Activated naive CD8-positive, alpha-beta T cell treated with anti-CD3 and anti-CD28 coated beads, Interleukin-2, amount 50 U/mL, for 24 hours (primary cell): ENCODE data around the gene FOXL2.
A peak's percentile ranks its signal among the peaks of the same experiment; 100 is the strongest.
"Not testable (repeated sequence)": the region's sequence is repeated elsewhere in the genome, so short reads cannot be mapped to it uniquely, and the experiment has no call there.

Experiments
- ATAC-seq: fragments of 150-1000 bp; cut with Tn5 transposase; one replicate; pipeline ENCODE4 v1.10.0; 2021
- DNase-seq: peaks from one replicate; pipeline ENCODE4 v3.0.0; 2021
- H3K27ac Mint-ChIP-seq: one replicate; pipeline ENCODE4 v1.8.0; 2021; ENCODE audit warnings: mild to moderate bottlenecking, mixed read lengths
- H3K27me3 Mint-ChIP-seq: one replicate; pipeline ENCODE4 v1.8.0; 2021; ENCODE audit warnings: mixed read lengths
- H3K36me3 Mint-ChIP-seq: one replicate; pipeline ENCODE4 v1.8.0; 2021; ENCODE audit warnings: low read depth, mixed read lengths
- H3K4me1 Mint-ChIP-seq: one replicate; pipeline ENCODE4 v1.8.0; 2021; ENCODE audit warnings: mixed read lengths
- H3K4me3 Mint-ChIP-seq: one replicate; pipeline ENCODE4 v1.8.0; 2021; ENCODE audit warnings: mild to moderate bottlenecking, moderate library complexity, mixed read lengths
- H3K9me3 Mint-ChIP-seq: one replicate; pipeline ENCODE4 v1.8.0; 2021; ENCODE audit warnings: mixed read lengths

Gene FOXL2

DNA sequence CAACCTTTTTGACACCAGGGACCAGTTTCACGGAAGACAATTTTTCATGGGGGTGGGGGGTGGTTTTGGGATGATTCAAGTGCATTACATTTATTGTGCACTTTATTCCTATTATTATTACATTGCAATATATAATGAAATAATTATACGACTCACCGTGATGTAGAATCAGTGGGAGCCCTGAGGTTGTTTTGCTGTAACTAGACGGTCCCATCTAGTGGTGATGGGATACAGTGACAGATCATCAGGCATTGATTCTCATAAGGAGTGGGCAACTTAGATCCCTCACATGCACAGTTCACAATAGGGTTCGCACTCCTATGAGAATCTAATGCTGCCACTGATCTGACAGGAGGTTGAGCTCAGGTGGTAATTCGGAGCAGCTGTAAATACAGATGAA, 24.5 kb downstream of the FOXL2 start:
- DNase-seq, H3K27ac Mint-ChIP-seq, H3K4me1 Mint-ChIP-seq, ATAC-seq, H3K36me3 Mint-ChIP-seq, H3K9me3 Mint-ChIP-seq, H3K4me3 Mint-ChIP-seq, H3K27me3 Mint-ChIP-seq: not testable (repeated sequence)

DNA sequence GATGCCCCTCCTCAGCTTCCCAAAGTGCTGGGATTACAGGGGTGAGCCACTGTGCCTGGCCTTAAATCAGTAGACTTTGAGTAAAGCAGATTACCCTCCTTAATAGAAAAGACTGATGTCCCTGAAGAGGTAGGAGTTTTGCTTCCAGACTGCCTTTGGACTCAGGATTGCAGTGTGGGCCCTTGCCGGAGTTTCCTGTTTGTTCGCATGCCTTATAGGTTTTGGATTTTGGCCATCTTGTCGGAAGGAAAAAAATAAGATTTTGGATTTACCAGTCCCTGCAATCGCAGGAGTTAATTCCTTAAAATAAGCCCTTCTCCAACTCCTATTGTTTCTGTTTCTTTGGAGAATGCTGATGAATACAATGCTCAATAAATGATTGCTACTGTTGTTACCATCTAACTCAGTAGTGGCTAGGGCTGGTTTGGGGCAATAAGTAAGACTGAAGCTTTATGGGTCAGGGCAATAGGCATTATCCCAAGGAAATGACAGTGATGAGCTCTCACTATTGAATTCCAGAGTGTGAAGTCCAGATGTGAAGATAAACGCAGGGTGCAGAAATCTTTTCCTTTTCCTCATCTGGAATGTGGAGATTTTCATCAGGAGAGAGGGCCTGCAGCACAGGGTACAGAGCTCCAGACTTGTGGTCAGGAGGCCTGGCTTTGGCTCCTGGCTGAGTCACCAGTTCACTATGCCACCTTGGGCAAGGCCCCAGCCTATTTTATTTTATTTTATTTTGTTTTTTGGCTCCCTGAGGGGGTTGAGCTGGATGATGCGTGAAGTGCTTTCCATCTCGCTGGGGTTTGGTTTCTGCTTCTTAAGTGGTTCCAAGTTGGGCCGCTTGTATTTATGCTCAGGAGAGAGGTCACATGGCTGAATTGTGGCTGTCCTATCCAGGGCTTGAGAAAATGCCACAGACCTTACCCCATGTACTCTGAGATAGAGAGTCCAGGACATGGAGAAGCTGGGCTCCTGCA, 25.3 kb downstream of the FOXL2 start:
- Mint-ChIP-seq H3K36me3 (no peaks in the 10 kb centered on the region), H3K9me3 (no peaks in the 10 kb centered on the region), H3K27ac (no peak overlapping the region), H3K4me3 (no peak overlapping the region), H3K4me1 (peaks cover 4% of the 10 kb centered on the region), H3K27me3 (peaks cover 9% of the 10 kb centered on the region)
- ATAC-seq (no peak), DNase-seq (no peak)

DNA sequence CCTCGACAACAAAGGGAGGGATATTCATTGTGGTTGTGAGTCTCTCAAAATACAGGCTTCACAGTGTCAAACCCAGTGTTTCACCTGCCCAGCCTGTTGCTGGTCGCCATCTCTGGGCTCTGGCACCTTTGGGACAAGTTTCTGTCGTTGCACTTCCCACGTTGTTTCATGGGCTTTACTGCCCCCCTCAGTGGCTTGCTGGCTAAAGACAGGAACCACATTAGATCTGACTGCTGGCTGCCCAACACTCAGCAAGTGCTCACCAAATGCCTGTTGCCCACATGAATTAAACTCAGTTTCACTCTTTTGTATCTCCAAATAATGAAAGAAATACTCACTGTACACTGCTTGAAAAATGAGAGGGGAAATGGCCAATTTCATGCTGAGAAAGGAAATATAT, 27.6 kb downstream of the FOXL2 start:
- Mint-ChIP-seq H3K36me3 (no peaks in the 10 kb centered on the region), H3K27me3 (peaks cover 7% of the 10 kb centered on the region), H3K4me1 (peaks cover 8% of the 10 kb centered on the region), H3K27ac (no peak overlapping the region), H3K4me3 (no peak overlapping the region), H3K9me3 (no peaks in the 10 kb centered on the region)
- DNase-seq (no peak), ATAC-seq (no peak)

DNA sequence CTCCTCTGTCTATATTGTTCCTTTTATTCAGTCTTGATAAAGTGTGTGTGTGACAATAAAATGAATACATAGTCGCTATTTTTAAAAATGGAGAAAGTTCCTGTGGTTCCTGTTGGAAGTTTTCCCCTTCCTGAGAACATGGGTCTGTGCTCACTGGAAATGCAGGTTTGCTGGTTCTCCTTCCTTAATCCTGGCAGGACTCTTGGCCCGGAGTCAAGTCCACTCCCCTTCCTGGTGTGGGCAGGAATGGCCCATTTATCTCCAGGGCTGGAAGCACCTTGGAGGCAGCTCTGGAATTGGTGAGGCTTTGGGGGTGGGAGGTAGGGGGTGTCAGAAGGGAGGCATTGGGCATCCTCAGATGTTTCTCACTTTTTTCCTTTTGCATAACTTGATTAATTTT, 30.1 kb downstream of the FOXL2 start:
- peaks cover 4% of the 10 kb centered on the region for H3K27me3 Mint-ChIP-seq
- H3K4me3 Mint-ChIP-seq, result no peak overlapping the region
- no peak overlapping the region for H3K27ac Mint-ChIP-seq
- DNase-seq (no peak), ATAC-seq (no peak)
- H3K36me3 Mint-ChIP-seq, result no peaks in the 10 kb centered on the region
- no peaks in the 10 kb centered on the region for H3K9me3 Mint-ChIP-seq
- H3K4me1 Mint-ChIP-seq, result peaks cover 4% of the 10 kb centered on the region

DNA sequence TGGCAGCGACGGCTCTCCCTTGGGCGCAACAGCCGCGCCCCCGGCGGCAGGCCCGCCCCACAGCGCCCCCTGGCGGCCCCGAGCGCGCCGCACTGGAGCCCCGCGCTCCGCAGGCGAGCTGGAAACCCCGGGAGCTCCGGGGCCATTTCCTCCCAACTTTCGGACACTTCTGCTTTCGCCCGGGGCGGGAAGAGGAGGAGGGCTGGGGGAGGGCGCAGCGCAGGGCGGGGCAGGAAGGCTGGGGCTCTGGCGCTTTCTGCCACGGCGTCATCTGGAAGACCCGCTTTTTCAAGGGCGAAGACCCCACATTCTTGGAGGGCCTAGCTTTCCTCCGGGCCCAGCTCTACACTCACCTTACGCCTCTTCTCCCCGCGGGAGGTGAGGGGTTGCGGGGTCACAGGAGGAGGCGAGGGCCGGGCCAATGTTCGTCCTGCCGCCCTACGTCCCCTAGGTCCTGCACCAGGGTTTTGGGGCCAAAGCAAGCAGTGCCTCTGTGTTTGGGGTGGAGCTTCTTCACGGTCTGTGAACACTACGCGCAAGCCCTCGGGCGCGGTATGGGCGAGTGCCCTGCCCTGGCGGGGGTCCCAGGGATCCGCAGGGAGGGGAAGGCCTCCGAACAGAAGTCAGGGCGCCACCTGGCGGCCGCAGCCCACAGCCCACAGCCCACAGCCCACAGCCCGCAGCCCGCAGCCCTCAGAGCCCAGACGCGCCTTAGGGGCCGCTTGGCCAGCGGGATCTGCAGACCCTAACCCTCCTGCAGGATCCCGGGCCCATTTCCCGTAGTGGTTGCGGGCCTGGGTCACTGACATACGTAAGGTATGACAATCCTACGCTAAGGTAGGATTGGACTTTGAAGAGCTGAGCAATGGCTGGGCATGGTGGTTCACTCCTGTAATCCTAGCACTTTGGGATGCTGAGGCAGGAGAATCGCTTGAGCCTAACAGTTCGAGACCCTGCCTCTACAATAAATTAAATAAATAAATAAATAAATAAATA, 31.1 kb downstream of the FOXL2 start:
- peak; percentile 93 for ATAC-seq
- peak; percentile 88 for DNase-seq
- peak overlapping the region; percentile 56 for H3K27ac Mint-ChIP-seq
- peaks cover 4% of the 10 kb centered on the region for H3K27me3 Mint-ChIP-seq
- peak overlapping the region; percentile 83 for H3K4me3 Mint-ChIP-seq
- H3K9me3 Mint-ChIP-seq, result no peaks in the 10 kb centered on the region
- peaks cover 4% of the 10 kb centered on the region for H3K4me1 Mint-ChIP-seq
- H3K36me3 Mint-ChIP-seq, result no peaks in the 10 kb centered on the region

DNA sequence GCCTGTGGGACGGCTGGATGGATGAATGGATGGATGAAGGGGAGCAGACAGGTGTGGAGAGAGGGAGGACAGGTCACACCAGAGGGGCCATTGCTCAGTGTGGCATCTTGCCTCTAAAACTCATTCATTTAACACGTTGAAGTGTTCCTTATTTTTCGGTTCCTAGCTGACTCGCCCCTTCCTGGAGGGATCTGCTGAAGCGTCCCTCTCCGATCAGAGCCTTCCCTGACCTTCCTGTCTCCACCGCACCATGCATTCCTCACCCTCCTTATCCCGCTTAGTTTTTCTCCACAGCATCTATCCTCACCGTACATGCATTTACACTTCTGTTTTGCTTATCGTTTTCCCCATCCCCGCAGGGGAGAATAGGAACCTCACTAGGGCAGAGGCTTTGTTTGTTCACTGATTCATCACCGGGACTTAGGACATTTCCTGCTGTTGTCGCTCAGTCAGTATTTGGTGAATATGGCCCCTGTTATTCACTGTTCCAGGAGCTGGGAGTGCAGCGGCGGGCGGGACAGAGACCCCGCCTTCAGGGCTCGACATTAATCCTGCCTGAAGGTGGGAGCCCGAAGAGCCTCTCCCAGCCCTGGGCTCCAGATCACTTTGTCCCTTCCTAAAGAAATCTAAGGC, 32.0 kb downstream of the FOXL2 start:
- ATAC-seq (peak; percentile 3), DNase-seq (no peak)
- H3K27me3 Mint-ChIP-seq, result peaks cover 4% of the 10 kb centered on the region
- H3K4me3 Mint-ChIP-seq, result peak overlapping the region; percentile 83
- H3K9me3 Mint-ChIP-seq, result no peaks in the 10 kb centered on the region
- H3K36me3 Mint-ChIP-seq, result no peaks in the 10 kb centered on the region
- H3K4me1 Mint-ChIP-seq, result peaks cover 4% of the 10 kb centered on the region
- no peak overlapping the region for H3K27ac Mint-ChIP-seq

DNA sequence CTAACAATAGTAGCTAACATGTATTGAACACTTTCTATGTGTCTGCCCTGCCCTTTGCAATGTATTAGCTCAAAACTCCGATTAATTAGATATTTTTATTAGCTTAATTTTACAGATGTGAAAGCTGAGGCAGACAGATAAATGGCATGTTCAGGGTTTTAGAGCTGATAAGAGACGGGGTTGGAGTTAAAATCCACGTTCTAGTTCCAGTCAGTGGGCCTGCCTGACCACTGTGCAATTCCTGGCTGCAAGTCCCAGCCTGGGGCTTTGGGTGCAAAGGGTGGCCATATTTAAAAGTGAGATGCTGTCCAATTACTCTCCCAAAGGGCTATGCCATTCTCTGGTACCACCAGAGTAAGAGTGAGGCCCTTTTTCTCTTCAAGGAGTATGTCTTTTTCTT, 33.2 kb downstream of the FOXL2 start:
- H3K27me3 Mint-ChIP-seq, result peaks cover 2% of the 10 kb centered on the region
- peaks cover 4% of the 10 kb centered on the region for H3K4me1 Mint-ChIP-seq
- H3K27ac Mint-ChIP-seq, result no peak overlapping the region
- ATAC-seq, result no peak
- DNase-seq, result no peak
- no peaks in the 10 kb centered on the region for H3K9me3 Mint-ChIP-seq
- no peak overlapping the region for H3K4me3 Mint-ChIP-seq
- H3K36me3 Mint-ChIP-seq, result no peaks in the 10 kb centered on the region

DNA sequence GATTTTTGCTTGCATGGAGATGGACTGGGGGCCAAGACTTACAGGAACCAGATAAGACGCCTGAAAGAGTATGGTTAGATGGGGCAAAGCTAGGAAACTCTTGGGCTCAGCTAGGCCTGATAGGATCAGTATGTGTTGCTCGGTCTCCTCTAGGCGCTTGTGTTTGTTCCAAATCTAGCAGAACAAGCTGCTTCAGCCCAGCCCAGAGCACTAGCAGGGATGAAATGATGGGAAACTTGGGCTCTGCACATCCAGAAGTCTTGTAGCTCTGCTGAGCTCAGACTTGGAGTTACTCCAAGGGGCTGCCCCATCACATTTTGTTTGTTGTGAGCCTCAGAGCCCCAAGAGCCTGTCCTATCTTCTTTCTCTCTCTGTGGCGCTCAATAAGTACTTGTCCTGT, 34.7 kb downstream of the FOXL2 start:
- H3K27me3 Mint-ChIP-seq, result peaks cover 2% of the 10 kb centered on the region
- H3K4me3 Mint-ChIP-seq, result no peak overlapping the region
- no peaks in the 10 kb centered on the region for H3K36me3 Mint-ChIP-seq
- H3K9me3 Mint-ChIP-seq, result no peaks in the 10 kb centered on the region
- ATAC-seq, result no peak
- no peak overlapping the region for H3K27ac Mint-ChIP-seq
- DNase-seq, result no peak
- peaks cover 4% of the 10 kb centered on the region for H3K4me1 Mint-ChIP-seq

DNA sequence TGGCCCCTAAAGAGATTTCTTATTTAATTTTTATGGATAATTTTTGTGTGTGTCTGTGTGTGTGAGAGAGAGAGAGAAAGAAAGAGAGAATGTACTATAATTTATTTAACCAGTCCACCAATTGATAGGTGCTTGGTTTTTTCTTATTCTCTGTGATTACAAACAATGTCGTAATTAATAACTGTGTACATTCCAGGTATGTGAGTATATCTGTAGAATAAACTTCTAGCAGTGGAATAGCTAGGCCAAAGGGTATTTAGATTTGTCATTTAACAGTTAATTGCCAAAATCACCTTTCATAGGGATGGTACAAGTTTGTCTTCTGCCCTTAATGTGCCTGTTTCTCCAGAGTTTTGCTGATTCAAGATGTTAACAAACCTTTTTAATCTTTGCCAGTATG, 35.3 kb downstream of the FOXL2 start:
- H3K4me3 Mint-ChIP-seq, result no peak overlapping the region
- H3K36me3 Mint-ChIP-seq, result no peaks in the 10 kb centered on the region
- no peak overlapping the region for H3K27ac Mint-ChIP-seq
- peaks cover 4% of the 10 kb centered on the region for H3K4me1 Mint-ChIP-seq
- no peaks in the 10 kb centered on the region for H3K9me3 Mint-ChIP-seq
- H3K27me3 Mint-ChIP-seq, result peaks cover 2% of the 10 kb centered on the region
- ATAC-seq (no peak), DNase-seq (no peak)

DNA sequence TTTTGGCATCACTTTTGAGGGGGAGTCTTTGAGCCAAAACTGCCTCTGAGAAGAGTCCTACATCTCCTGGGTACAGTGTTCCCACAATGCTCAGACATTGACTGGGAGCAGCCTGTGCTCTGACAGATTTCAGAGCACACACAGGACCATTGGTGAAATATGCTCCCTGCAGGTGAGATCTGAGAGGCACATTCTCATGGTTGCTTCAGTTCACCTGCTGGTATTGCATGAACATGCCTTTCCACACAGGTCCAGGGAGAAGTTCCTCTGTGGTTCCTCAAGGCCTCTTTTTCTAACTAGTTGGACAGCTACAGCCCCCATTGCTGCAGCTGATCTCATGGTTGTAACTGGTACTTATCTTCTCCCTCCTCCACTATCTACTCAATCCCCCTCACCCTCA, 37.0 kb downstream of the FOXL2 start:
- H3K4me3 Mint-ChIP-seq, result no peak overlapping the region

DNA sequence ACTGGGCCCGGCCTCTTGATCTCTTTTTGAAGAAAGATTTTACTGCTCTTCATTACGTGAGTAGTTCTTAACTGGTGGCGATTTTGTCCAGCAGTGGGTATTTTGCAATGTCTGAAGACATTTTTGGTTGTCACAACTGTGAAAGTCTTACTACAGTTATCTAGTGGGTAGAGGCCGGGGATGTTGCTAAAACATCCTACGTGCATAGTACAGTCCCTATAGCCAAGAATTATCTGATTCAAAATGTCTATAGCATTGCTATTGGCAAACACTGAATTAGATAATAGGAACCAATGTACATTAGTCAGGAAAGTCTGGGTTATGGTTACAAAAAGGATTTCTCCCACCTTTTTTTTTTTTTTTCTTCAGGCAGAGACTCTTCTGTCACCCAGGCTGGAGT, 38.1 kb downstream of the FOXL2 start:
- H3K4me1 Mint-ChIP-seq, result no peaks in the 10 kb centered on the region
- no peaks in the 10 kb centered on the region for H3K9me3 Mint-ChIP-seq
- ATAC-seq (no peak), DNase-seq (no peak)
- H3K4me3 Mint-ChIP-seq, result no peak overlapping the region
- H3K36me3 Mint-ChIP-seq, result no peaks in the 10 kb centered on the region
- no peaks in the 10 kb centered on the region for H3K27me3 Mint-ChIP-seq
- H3K27ac Mint-ChIP-seq, result no peak overlapping the region

More for the DNA sequence above, 37.0 kb downstream of the FOXL2 start:
- ATAC-seq (no peak), DNase-seq (no peak)
- Mint-ChIP-seq H3K27ac (no peak overlapping the region), H3K27me3 (peaks cover under 1% of the 10 kb centered on the region), H3K9me3 (no peaks in the 10 kb centered on the region), H3K4me1 (peaks cover 1% of the 10 kb centered on the region), H3K36me3 (no peaks in the 10 kb centered on the region)

DNA sequence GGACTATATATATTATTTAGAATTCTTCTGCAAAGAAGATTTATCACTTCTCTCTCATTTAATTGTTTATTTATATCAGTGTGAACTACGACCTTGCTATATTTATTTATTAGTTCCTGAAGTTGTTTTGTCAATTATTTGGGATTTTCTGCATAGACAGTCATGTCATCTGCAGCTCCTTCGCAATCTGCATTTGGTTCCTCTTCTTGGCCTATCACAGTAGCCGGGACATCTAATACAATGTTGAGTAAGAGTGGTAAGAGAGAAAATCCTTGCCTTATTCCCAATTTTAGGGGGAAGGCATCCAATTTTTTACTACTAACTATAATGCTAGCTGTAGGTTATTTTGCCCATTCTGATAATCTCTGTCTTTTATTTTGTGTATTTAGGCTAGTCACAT, 39.4 kb downstream of the FOXL2 start:
- DNase-seq, result no peak
- H3K27me3 Mint-ChIP-seq, result no peaks in the 10 kb centered on the region
- no peak overlapping the region for H3K4me3 Mint-ChIP-seq
- no peak for ATAC-seq
- no peak overlapping the region for H3K27ac Mint-ChIP-seq
- no peaks in the 10 kb centered on the region for H3K36me3 Mint-ChIP-seq
- H3K4me1 Mint-ChIP-seq, result no peaks in the 10 kb centered on the region
- H3K9me3 Mint-ChIP-seq, result no peaks in the 10 kb centered on the region

DNA sequence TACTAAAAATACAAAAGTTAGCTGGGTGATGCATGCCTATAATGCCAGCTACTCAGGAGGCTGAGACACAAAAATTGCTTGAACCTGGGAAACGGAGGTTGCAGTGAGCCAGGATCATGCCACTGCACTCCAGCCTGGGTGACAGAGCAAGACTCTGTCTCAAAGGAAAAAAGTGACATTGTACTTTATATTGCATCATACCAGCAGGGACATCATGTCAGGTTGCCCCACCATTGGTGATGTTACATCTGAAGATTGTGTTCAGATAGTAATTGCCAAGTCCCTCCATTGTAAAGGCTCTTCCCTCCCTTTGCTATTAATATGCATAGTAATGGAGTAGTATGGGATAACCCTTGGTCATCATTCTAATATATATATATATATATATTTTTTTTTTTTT, 44.8 kb downstream of the FOXL2 start:
- ATAC-seq, result no peak
- no peak for DNase-seq
- Mint-ChIP-seq H3K9me3 (no peaks in the 10 kb centered on the region), H3K27me3 (peaks cover 2% of the 10 kb centered on the region), H3K4me3 (no peak overlapping the region), H3K4me1 (no peaks in the 10 kb centered on the region), H3K27ac (no peak overlapping the region), H3K36me3 (no peaks in the 10 kb centered on the region)

DNA sequence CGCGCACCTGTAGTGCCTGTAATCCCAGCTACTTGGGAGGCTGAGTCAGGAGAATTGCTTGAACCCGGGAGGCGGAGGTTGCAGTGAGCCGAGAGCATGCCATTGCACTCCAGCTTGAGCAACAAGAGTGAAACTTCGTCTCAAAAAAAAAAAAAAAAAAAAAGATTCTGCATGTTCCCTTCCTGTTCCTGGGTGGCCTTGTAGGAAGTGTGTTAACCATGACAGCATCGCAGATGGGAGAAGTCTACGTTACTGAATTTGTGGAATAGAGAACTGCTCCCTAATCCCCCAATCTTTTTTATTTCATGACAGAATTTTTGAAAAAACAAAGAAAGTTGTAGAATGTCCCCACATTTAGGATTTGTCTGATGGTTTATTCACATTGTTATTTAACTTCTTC, 45.4 kb downstream of the FOXL2 start:
- no peak overlapping the region for H3K27ac Mint-ChIP-seq
- H3K36me3 Mint-ChIP-seq, result no peaks in the 10 kb centered on the region
- no peaks in the 10 kb centered on the region for H3K4me1 Mint-ChIP-seq
- no peak for DNase-seq
- no peak overlapping the region for H3K4me3 Mint-ChIP-seq
- peaks cover 2% of the 10 kb centered on the region for H3K27me3 Mint-ChIP-seq
- no peak for ATAC-seq
- no peaks in the 10 kb centered on the region for H3K9me3 Mint-ChIP-seq
